ENCODE data around the gene FKBP2.
A peak's percentile ranks its signal among the peaks of the same experiment; 100 is the strongest.
"Not testable (repeated sequence)": the region's sequence is repeated elsewhere in the genome, so short reads cannot be mapped to it uniquely, and the experiment has no call there.

Gene FKBP2

GRCh38 chr11:64234647-64235379, 6.1 kb upstream of the FKBP2 start:
- DNase-seq = no peak

GRCh38 chr11:64235437-64236161, 5.3 kb upstream of the FKBP2 start:
- no peak for DNase-seq

GRCh38 chr11:64237484-64237951, 3.4 kb upstream of the FKBP2 start:
- no peak for DNase-seq

GRCh38 chr11:64238076-64238475, 2.8 kb upstream of the FKBP2 start:
- DNase-seq = no peak

- DNase-seq = no peak
These were observed 1.9 kb upstream of the FKBP2 start for GRCh38 chr11:64238999-64239398.

- DNase-seq = no peak
These were observed 1.0 kb upstream of the FKBP2 start for GRCh38 chr11:64239662-64240434.

GRCh38 chr11:64241241-64241490, 271 bp downstream of the FKBP2 start:
- no peak for DNase-seq

GRCh38 chr11:64241491-64242374, 838 bp downstream of the FKBP2 start:
- peak; percentile 94 for DNase-seq

- DNase-seq = no peak
These were observed 2.5 kb downstream of the FKBP2 start for GRCh38 chr11:64243236-64243854.

GRCh38 chr11:64244107-64244506, 3.2 kb downstream of the FKBP2 start:
- DNase-seq = no peak

- DNase-seq = no peak
These were observed 4.1 kb downstream of the FKBP2 start for GRCh38 chr11:64244966-64245365.

- no peak for DNase-seq
These were observed 4.5 kb downstream of the FKBP2 start for GRCh38 chr11:64245401-64245796.

- no peak for DNase-seq
These were observed 5.1 kb downstream of the FKBP2 start for GRCh38 chr11:64245797-64246620.

GRCh38 chr11:64246621-64246870, 5.7 kb downstream of the FKBP2 start:
- not testable (repeated sequence) for DNase-seq

- DNase-seq = peak; percentile 64
These were observed 6.2 kb downstream of the FKBP2 start, which contains the start of gene PPP1R14B for GRCh38 chr11:64246871-64247728. Gene PPP1R14B (minus strand): TSS chr11:64246943. CDS start chr11:64246673, 270 bp downstream.

GRCh38 chr11:64247729-64248531, 7.0 kb downstream of the FKBP2 start:
- no peak for DNase-seq

GRCh38 chr11:64248578-64248977, 7.7 kb downstream of the FKBP2 start:
- no peak for DNase-seq

GRCh38 chr11:64249038-64249437, 8.1 kb downstream of the FKBP2 start:
- no peak for DNase-seq

GRCh38 chr11:64249563-64250414, 8.9 kb downstream of the FKBP2 start:
- no peak for DNase-seq

Data from NCI-H1694 (cell line).